ENCODE results near the gene REL.

GRCh38 chr2:60861736-60862135, 19.6 kb upstream of the REL start:
- no peak for TF ChIP-seq CTCF (IDR thresholded peaks at IDR 0.05)
- no peak for TF ChIP-seq POLR2A (IDR thresholded peaks at IDR 0.05)
- TF ChIP-seq POLR2AphosphoS5 (IDR thresholded peaks at IDR 0.05): no peak

All from prostate gland (tissue), 2 donors.